Lower lobe of right lung (tissue), 2 donors: ENCODE results near the gene KIF6. TPM values are rescaled to one million over a fixed set of nuclear protein-coding genes. Genes with fewer than 3 reads are reported as not detected.

Experiments
- ATAC-seq, 2 donors: fragments of 200-7000 bp; cut with Tn5 transposase; one replicate each; pipeline ENCODE4 v1.9.1; 2020 to 2022; ENCODE audit warnings: mild to moderate bottlenecking in 2 of 2, moderate library complexity in 2 of 2
- DNase-seq: peaks from one replicate; pipeline ENCODE4 v3.0.0-alpha.2; 2020
- H3K27ac ChIP-seq: fragments of 200-600 bp; one replicate; pipeline ENCODE4 v1.8.0; 2022
- H3K27me3 ChIP-seq: fragments of 200-600 bp; one replicate; pipeline ENCODE4 v1.8.0; 2022; ENCODE audit warnings: low read depth
- H3K36me3 ChIP-seq: fragments of 200-600 bp; one replicate; pipeline ENCODE4 v1.8.0; 2022; ENCODE audit warnings: mild to moderate bottlenecking
- H3K4me1 ChIP-seq: fragments of 200-600 bp; one replicate; pipeline ENCODE4 v1.8.0; 2022
- H3K4me3 ChIP-seq: fragments of 200-600 bp; one replicate; pipeline ENCODE4 v1.8.0; 2022; ENCODE audit warnings: mild to moderate bottlenecking
- H3K9me3 ChIP-seq: fragments of 200-600 bp; one replicate; pipeline ENCODE4 v1.8.0; 2022
- CTCF ChIP-seq: fragments of 200-600 bp; IDR thresholded peaks from one replicate; pipeline ENCODE4 v1.8.0; 2022; ENCODE audit warnings: antibody characterized with exemption, mild to moderate bottlenecking
- intact Hi-C: fragments of 100-400 bp; cut with DNase I; formaldehyde crosslinking; loops from one replicate; pipeline ENCODE4 v1.11.0; 2022
- total RNA-seq: library from RNA; stranded (reverse); fragmentation: NEBNext Ultra II Directional; extraction: Animal tissue kit (Norgen Biotek cat#: 25700); gene quantifications from one replicate; pipeline ENCODE4 v1.2.1, GENCODE V29; 2021
- donor health status: DM: no; HTN: yes; CAD: no; lungs with severe emphysema.

The KIF6 gene
- total RNA-seq, 1 donor from 2014 or later = 2.5 TPM

GRCh38 chr6:39558591-39559190 lies 166.5 kb downstream of the KIF6 start:
- no peak for TF ChIP-seq CTCF
- DNase-seq (no peak), ATAC-seq (no peak)
- no peaks in the 10 kb centered on the region for H3K36me3 ChIP-seq
- peaks cover 5% of the 10 kb centered on the region for H3K4me1 ChIP-seq
- H3K27me3 ChIP-seq = no peaks in the 10 kb centered on the region
- H3K27ac ChIP-seq = no peak overlapping the region
- intact Hi-C loops = no loop called here
- no peaks in the 10 kb centered on the region for H3K9me3 ChIP-seq
- H3K4me3 ChIP-seq = no peak overlapping the region

- peaks cover 5% of the 10 kb centered on the region for H3K4me1 ChIP-seq
- no peaks in the 10 kb centered on the region for H3K27me3 ChIP-seq
- TF ChIP-seq CTCF = no peak
- intact Hi-C loops = no loop called here
- H3K4me3 ChIP-seq = no peak overlapping the region
- H3K9me3 ChIP-seq = no peaks in the 10 kb centered on the region
- DNase-seq (no peak), ATAC-seq (no peak)
- H3K36me3 ChIP-seq = no peaks in the 10 kb centered on the region
- H3K27ac ChIP-seq = no peak overlapping the region
Observed at GRCh38 chr6:39558079-39558478, 167.1 kb downstream of the KIF6 start.

- DNase-seq = no peak
- Histone ChIP-seq H3K4me1 (peaks cover 5% of the 10 kb centered on the region), H3K27me3 (no peaks in the 10 kb centered on the region), H3K9me3 (no peaks in the 10 kb centered on the region), H3K36me3 (no peaks in the 10 kb centered on the region), H3K27ac (no peak overlapping the region), H3K4me3 (no peak overlapping the region)
- no peak for ATAC-seq
- intact Hi-C loops = no loop called here
- TF ChIP-seq CTCF = no peak
Observed at GRCh38 chr6:39555136-39555535, 170.1 kb downstream of the KIF6 start.

- ATAC-seq (peak; percentile 36 to 43), DNase-seq (no peak)
- intact Hi-C loops = no loop called here
- Histone ChIP-seq H3K27ac (no peak overlapping the region), H3K9me3 (no peaks in the 10 kb centered on the region), H3K27me3 (no peaks in the 10 kb centered on the region), H3K36me3 (no peaks in the 10 kb centered on the region), H3K4me1 (peaks cover 5% of the 10 kb centered on the region), H3K4me3 (no peak overlapping the region)
- TF ChIP-seq CTCF = no peak
Observed at GRCh38 chr6:39553860-39554802, 171.1 kb downstream of the KIF6 start.

- ATAC-seq = no peak
- no peak overlapping the region for H3K27ac ChIP-seq
- H3K4me1 ChIP-seq = peaks cover 5% of the 10 kb centered on the region
- DNase-seq = no peak
- H3K36me3 ChIP-seq = no peaks in the 10 kb centered on the region
- H3K27me3 ChIP-seq = no peaks in the 10 kb centered on the region
- TF ChIP-seq CTCF = no peak
- intact Hi-C loops = no loop called here
- no peaks in the 10 kb centered on the region for H3K9me3 ChIP-seq
- H3K4me3 ChIP-seq = no peak overlapping the region
Observed at GRCh38 chr6:39553029-39553428, 172.2 kb downstream of the KIF6 start.
